Progenitor cell of endocrine pancreas (in vitro differentiated cells): Measurements from ENCODE around the gene USP25. TPM values are rescaled to one million over a fixed set of nuclear protein-coding genes. Genes with fewer than 3 reads are reported as not detected.

ENCODE experiments used
- DNase-seq: peaks from one replicate; pipeline ENCODE4 v3.0.0; 2021; ENCODE audit warnings: low spot score; ENCODE audit not compliant: unreplicated experiment
- H3K27ac Mint-ChIP-seq: 2 replicates; pipeline ENCODE4 v1.8.0; 2021; ENCODE audit warnings: mild to moderate bottlenecking, moderate library complexity, mixed read lengths
- H3K27me3 Mint-ChIP-seq: 2 replicates; pipeline ENCODE4 v1.8.0; 2021; ENCODE audit warnings: mixed read lengths
- H3K36me3 Mint-ChIP-seq: 2 replicates; pipeline ENCODE4 v1.8.0; 2022; ENCODE audit warnings: mixed read lengths; ENCODE audit not compliant: insufficient read depth
- H3K4me1 Mint-ChIP-seq: 2 replicates; pipeline ENCODE4 v1.8.0; 2021; ENCODE audit warnings: low read depth, mixed read lengths
- H3K4me3 Mint-ChIP-seq: 2 replicates; pipeline ENCODE4 v1.8.0; 2021; ENCODE audit warnings: low read depth, mild to moderate bottlenecking, moderate library complexity, mixed read lengths
- H3K9me3 Mint-ChIP-seq: 2 replicates; pipeline ENCODE4 v1.8.0; 2021; ENCODE audit warnings: low read depth, mixed read lengths
- CTCF ChIP-seq: fragments of 200-600 bp; sonication (generic); IDR thresholded peaks from one replicate; pipeline ENCODE4 v1.5.0; 2021; ENCODE audit warnings: antibody characterized with exemption, mild to moderate bottlenecking; ENCODE audit not compliant: unreplicated experiment
- total RNA-seq: library from RNA; stranded (reverse); gene quantifications from 2 replicates; pipeline ENCODE4 v1.2.1, GENCODE V29; 2021

USP25 gene
- total RNA-seq, 1 donor from 2014 or later, result 48.8 TPM

- H3K27me3 Mint-ChIP-seq, result no peaks in the 10 kb centered on the region
- H3K36me3 Mint-ChIP-seq, result peaks cover 15% of the 10 kb centered on the region
- no peak for TF ChIP-seq CTCF
- H3K9me3 Mint-ChIP-seq, result peaks cover 5% of the 10 kb centered on the region
- DNase-seq, result no peak
- H3K27ac Mint-ChIP-seq, result no peak overlapping the region
- no peak overlapping the region for H3K4me3 Mint-ChIP-seq
- H3K4me1 Mint-ChIP-seq, result peaks cover 36% of the 10 kb centered on the region
These were observed 15.1 kb downstream of the USP25 start for GRCh38 chr21:15744926-15745325.

GRCh38 chr21:15748586-15748985 is 18.8 kb downstream of the USP25 start:
- H3K27ac Mint-ChIP-seq, result no peak overlapping the region
- no peak overlapping the region for H3K4me3 Mint-ChIP-seq

GRCh38 chr21:15749082-15749860 is 19.5 kb downstream of the USP25 start:
- TF ChIP-seq CTCF, result no peak
- Mint-ChIP-seq H3K27me3 (no peaks in the 10 kb centered on the region), H3K4me1 (peaks cover 30% of the 10 kb centered on the region), H3K4me3 (no peak overlapping the region), H3K27ac (peak overlapping the region; percentile 81), H3K9me3 (peaks cover 3% of the 10 kb centered on the region), H3K36me3 (peaks cover 9% of the 10 kb centered on the region)
- no peak for DNase-seq

More at GRCh38 chr21:15748586-15748985, 18.8 kb downstream of the USP25 start:
- Mint-ChIP-seq H3K4me1 (peaks cover 26% of the 10 kb centered on the region), H3K9me3 (peaks cover 2% of the 10 kb centered on the region), H3K36me3 (peaks cover 9% of the 10 kb centered on the region), H3K27me3 (no peaks in the 10 kb centered on the region)
- no peak for DNase-seq
- TF ChIP-seq CTCF, result no peak

GRCh38 chr21:15749861-15750159 is 20.0 kb downstream of the USP25 start:
- Mint-ChIP-seq H3K4me3 (no peak overlapping the region), H3K27me3 (no peaks in the 10 kb centered on the region), H3K9me3 (peaks cover 8% of the 10 kb centered on the region), H3K27ac (peak overlapping the region; percentile 89), H3K4me1 (peaks cover 35% of the 10 kb centered on the region), H3K36me3 (peaks cover 9% of the 10 kb centered on the region)
- no peak for TF ChIP-seq CTCF
- no peak for DNase-seq

GRCh38 chr21:15751037-15751436 is 21.3 kb downstream of the USP25 start:
- TF ChIP-seq CTCF, result no peak
- peaks cover 12% of the 10 kb centered on the region for H3K36me3 Mint-ChIP-seq
- H3K4me3 Mint-ChIP-seq, result no peak overlapping the region
- H3K27ac Mint-ChIP-seq, result no peak overlapping the region
- H3K4me1 Mint-ChIP-seq, result peaks cover 43% of the 10 kb centered on the region
- H3K27me3 Mint-ChIP-seq, result no peaks in the 10 kb centered on the region
- peaks cover 10% of the 10 kb centered on the region for H3K9me3 Mint-ChIP-seq
- no peak for DNase-seq
